Kidney (tissue), 14 donors: ENCODE results near the gene SYNGR4. TPM values are rescaled to one million over a fixed set of nuclear protein-coding genes. Genes with fewer than 3 reads are reported as not detected.

Experiments used
- DNase-seq, 5 donors: peaks; one replicate each; pipeline ENCODE4 v3.0.0-alpha.2; 2013 to 2020
- FAIRE-seq: peaks from 2 replicates; lab custom pipeline; 2012; peaks lifted over from hg19 to GRCh38; lab: Jason Lieb, UNC
- H3K27ac ChIP-seq, 2 donors: one replicate each; pipeline ENCODE4 v1.7.0; 2013; ENCODE audit warnings: low read depth in 2 of 2, low read length in 2 of 2, inconsistent platforms in 1 of 2
- H3K27me3 ChIP-seq: one replicate; pipeline ENCODE4 v1.7.1; 2013; ENCODE audit warnings: low read length, inconsistent platforms; ENCODE audit not compliant: control insufficient read depth, insufficient read depth
- H3K36me3 ChIP-seq, 3 donors: one replicate each; pipeline versions ENCODE4 v1.7.0 to v1.7.1; 2013; ENCODE audit warnings: low read length in 3 of 3, control low read depth in 1 of 3, inconsistent platforms in 1 of 3; ENCODE audit not compliant: insufficient read depth in 3 of 3, control insufficient read depth in 2 of 3
- H3K4me1 ChIP-seq, 3 donors: one replicate each; pipeline versions ENCODE4 v1.7.0 to v1.7.1; 2013; ENCODE audit warnings: low read length in 3 of 3, inconsistent platforms in 1 of 3, low read depth in 1 of 3; ENCODE audit not compliant: control insufficient read depth in 2 of 3, insufficient read depth in 2 of 3
- H3K4me3 ChIP-seq, 3 donors: one replicate each; pipeline versions ENCODE4 v1.7.0 to v1.8.1; 2013; ENCODE audit warnings: low read length in 3 of 3, control low read depth in 1 of 3, inconsistent platforms in 1 of 3
- H3K9ac ChIP-seq, 3 donors: one replicate each; pipeline versions ENCODE4 v1.7.0 to v1.7.1; 2013; ENCODE audit warnings: low read length in 3 of 3, control low read depth in 1 of 3, inconsistent platforms in 1 of 3
- H3K9me3 ChIP-seq, 3 donors: one replicate each; pipeline versions ENCODE4 v1.7.0 to v1.7.1; 2013; ENCODE audit warnings: low read length in 3 of 3, control low read depth in 1 of 3, inconsistent platforms in 1 of 3; ENCODE audit not compliant: control insufficient read depth in 2 of 3, insufficient read depth in 1 of 3
- CTCF ChIP-seq: IDR thresholded peaks from 3 replicates; pipeline ENCODE4 v1.5.1; 2012; ENCODE audit warnings: mild to moderate bottlenecking, moderate library complexity, borderline replicate concordance; ENCODE audit not compliant: insufficient read depth; ENCODE audit errors: extremely low read depth
- intact Hi-C: fragments of 100-400 bp; cut with DNase I; formaldehyde crosslinking; loops from one replicate; pipeline ENCODE4 v1.11.1; 2022
- polyA plus RNA-seq: library from polyadenylated mRNA; stranded (reverse); fragments of 350-450 nt; fragmentation: Illumina TruSeq; extraction: RNeasy Lipid Tissue Mini Kit (QIAGEN cat#74804); gene quantifications from one replicate; pipeline ENCODE4 v1.2.3, GENCODE V29; 2014; ENCODE audit warnings: low read depth, low replicate concordance; ENCODE audit not compliant: insufficient read depth
- total RNA-seq: library from RNA; stranded (reverse); fragmentation: NEBNext Ultra II Directional; extraction: Animal tissue kit (Norgen Biotek cat#: 25700); gene quantifications from one replicate; pipeline ENCODE4 v1.2.1, GENCODE V29; 2021
- donor health status: control.
- donor health status: control.
- donor health status: control.
- donor health status: control.
- donor health status: control.
- donor health status: DM: yes; HTN: yes; CAD: no.
- donor health status: Normal renal cell carcinoma (clear cell type).

The SYNGR4 gene
- total and polyA plus RNA-seq, 2 donors from 2014 or later: not detected

GRCh38 chr19:48340995-48341394 lies 23.2 kb upstream of the SYNGR4 start:
- no peak for TF ChIP-seq CTCF
- intact Hi-C loops: no loop called here

GRCh38 chr19:48341515-48342413 lies 22.4 kb upstream of the SYNGR4 start:
- no peak overlapping the region for H3K4me3 ChIP-seq
- H3K9ac ChIP-seq: no peak overlapping the region
- intact Hi-C loops: no loop called here
- no peaks in the 10 kb centered on the region for H3K9me3 ChIP-seq
- DNase-seq: no peak
- H3K27ac ChIP-seq: no peak overlapping the region
- H3K4me1 ChIP-seq: no peaks in the 10 kb centered on the region
- no peak for FAIRE-seq
- H3K36me3 ChIP-seq: peaks cover 0 to 5% (median 3%) of the 10 kb centered on the region in 3 donors
- TF ChIP-seq CTCF: no peak
- H3K27me3 ChIP-seq: no peaks in the 10 kb centered on the region

More at GRCh38 chr19:48340995-48341394, 23.2 kb upstream of the SYNGR4 start:
- Histone ChIP-seq H3K36me3 (peaks cover 0 to 5% (median 3%) of the 10 kb centered on the region in 3 donors), H3K27me3 (no peaks in the 10 kb centered on the region), H3K9me3 (no peaks in the 10 kb centered on the region), H3K9ac (no peak overlapping the region), H3K27ac (no peak overlapping the region), H3K4me1 (no peaks in the 10 kb centered on the region), H3K4me3 (no peak overlapping the region)
- DNase-seq: no peak
- no peak for FAIRE-seq

DNA sequence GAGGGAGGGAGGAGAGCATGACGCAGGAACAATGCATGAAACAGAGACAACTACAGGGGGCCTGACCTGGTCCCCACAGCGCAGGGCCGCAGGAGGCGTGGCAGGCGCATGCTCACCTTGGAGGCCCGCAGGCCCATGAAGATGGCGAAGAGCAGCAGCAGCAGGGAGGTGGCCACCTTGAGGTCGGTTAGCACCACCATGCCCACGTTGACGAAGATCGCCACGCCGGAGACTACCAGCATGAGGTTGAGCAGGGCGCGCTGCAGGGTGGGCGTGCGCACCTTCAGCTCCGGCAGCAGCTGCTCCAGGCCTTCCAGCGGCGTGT lies 21.8 kb upstream of the SYNGR4 start:
- no peaks in the 10 kb centered on the region for H3K9me3 ChIP-seq
- no peaks in the 10 kb centered on the region for H3K27me3 ChIP-seq
- TF ChIP-seq CTCF: no peak
- no peak overlapping the region for H3K9ac ChIP-seq
- intact Hi-C loops: no loop called here
- H3K4me1 ChIP-seq: no peaks in the 10 kb centered on the region
- DNase-seq: no peak
- H3K36me3 ChIP-seq: peaks cover 0 to 5% (median 3%) of the 10 kb centered on the region in 3 donors
- H3K27ac ChIP-seq: no peak overlapping the region
- no peak for FAIRE-seq
- H3K4me3 ChIP-seq: no peak overlapping the region
